ENCODE measurements around the gene OR4K15.

Gene OR4K15

DNA sequence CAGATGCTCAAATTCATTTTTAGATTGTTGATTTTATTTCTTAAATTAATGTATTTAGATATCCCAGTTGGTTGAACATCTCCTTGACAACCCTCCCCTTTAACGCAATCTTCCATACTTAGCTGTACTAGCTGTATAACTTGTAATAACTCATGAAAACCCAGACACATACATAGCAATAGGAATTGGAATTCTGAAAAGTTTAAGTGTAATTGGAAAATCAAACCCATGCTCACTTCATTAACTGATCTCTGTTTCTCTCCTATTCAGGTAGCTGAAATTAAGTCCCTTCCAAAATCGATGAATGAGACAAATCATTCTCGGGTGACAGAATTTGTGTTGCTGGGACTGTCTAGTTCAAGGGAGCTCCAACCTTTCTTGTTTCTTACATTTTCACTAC, at the start of gene OR4K15:
Gene OR4K15, plus strand, starts transcription at position 301 of the 400 bp plus-strand sequence. Its CDS starts 0 bp downstream, at position 301.
- no peak for TF ChIP-seq CTCF (conservative IDR thresholded peaks at IDR 0.05; ENCODE audit: low read length)
- TF ChIP-seq EZH2phosphoT487 (IDR thresholded peaks at IDR 0.05; ENCODE audit: borderline replicate concordance), result no peak
- Histone ChIP-seq H3K9me3 (ENCODE audit: insufficient read depth, low read depth, low read length) (no peaks in the 10 kb centered on the region), H2AFZ (ENCODE audit: low read length) (no peak within 1 kb of the TSS)

GRCh38 chr14:19930617-19931016, 44.8 kb upstream of the OR4K15 start, which contains the start of gene OR4K1:
OR4K1 (plus strand) TSS chr14:19930917; CDS start chr14:19935667, 4,750 bp downstream.
- Histone ChIP-seq H3K36me3 (ENCODE audit: insufficient read depth, low read length) (no peaks in the 10 kb centered on the region), H3K9me2 (replicated peaks; ENCODE audit: low read depth, low read length) (no peaks in the 10 kb centered on the region), H2AFZ (ENCODE audit: low read length) (no peak within 1 kb of the TSS), H3K4me3 (ENCODE audit: low read length, poor library complexity, severe bottlenecking) (no peak within 1 kb of the TSS), H3K27me3 (ENCODE audit: insufficient read depth, low read length, poor library complexity, severe bottlenecking) (no peaks in the 10 kb centered on the region), H3K79me2 (ENCODE audit: insufficient read depth, low read length) (no peaks in the 10 kb centered on the region), H3K4me1 (ENCODE audit: insufficient read depth, low read length, poor library complexity, severe bottlenecking) (no peaks in the 10 kb centered on the region), H3K9ac (ENCODE audit: low read depth, low read length, poor library complexity, severe bottlenecking) (no peak within 1 kb of the TSS), H3K4me2 (ENCODE audit: low read depth, low read length, poor library complexity, severe bottlenecking) (no peak within 1 kb of the TSS), H3K9me3 (ENCODE audit: insufficient read depth, low read depth, low read length) (no peaks in the 10 kb centered on the region), H4K20me1 (ENCODE audit: insufficient read depth, low read length, poor library complexity, severe bottlenecking) (no peaks in the 10 kb centered on the region), H3F3A (ENCODE audit: low read depth) (no peaks in the 10 kb centered on the region)
- TF ChIP-seq CTCF (conservative IDR thresholded peaks at IDR 0.05; ENCODE audit: low read length) (no peak), EZH2phosphoT487 (IDR thresholded peaks at IDR 0.05; ENCODE audit: borderline replicate concordance) (no peak)

More for the DNA sequence above, at the start of gene OR4K15:
- Histone ChIP-seq H4K20me1 (ENCODE audit: insufficient read depth, low read length, poor library complexity, severe bottlenecking) (no peaks in the 10 kb centered on the region), H3K4me1 (ENCODE audit: insufficient read depth, low read length, poor library complexity, severe bottlenecking) (peaks cover 8% of the 10 kb centered on the region), H3K79me2 (ENCODE audit: insufficient read depth, low read length) (no peaks in the 10 kb centered on the region), H3K27me3 (ENCODE audit: insufficient read depth, low read length, poor library complexity, severe bottlenecking) (no peaks in the 10 kb centered on the region), H3K36me3 (ENCODE audit: insufficient read depth, low read length) (no peaks in the 10 kb centered on the region), H3F3A (ENCODE audit: low read depth) (no peaks in the 10 kb centered on the region), H3K9me2 (replicated peaks; ENCODE audit: low read depth, low read length) (no peaks in the 10 kb centered on the region), H3K9ac (ENCODE audit: low read depth, low read length, poor library complexity, severe bottlenecking) (no peak within 1 kb of the TSS), H3K4me3 (ENCODE audit: low read length, poor library complexity, severe bottlenecking) (no peak within 1 kb of the TSS), H3K4me2 (ENCODE audit: low read depth, low read length, poor library complexity, severe bottlenecking) (peak within 1 kb of the TSS; percentile 29)

GRCh38 chr14:19941668-19942067, 33.7 kb upstream of the OR4K15 start:
- Histone ChIP-seq H2AFZ (ENCODE audit: low read length) (no peak overlapping the region), H3K9me2 (replicated peaks; ENCODE audit: low read depth, low read length) (no peaks in the 10 kb centered on the region), H3K27me3 (ENCODE audit: insufficient read depth, low read length, poor library complexity, severe bottlenecking) (no peaks in the 10 kb centered on the region), H3K36me3 (ENCODE audit: insufficient read depth, low read length) (no peaks in the 10 kb centered on the region), H4K20me1 (ENCODE audit: insufficient read depth, low read length, poor library complexity, severe bottlenecking) (no peaks in the 10 kb centered on the region), H3K9ac (ENCODE audit: low read depth, low read length, poor library complexity, severe bottlenecking) (no peak overlapping the region), H3F3A (ENCODE audit: low read depth) (no peaks in the 10 kb centered on the region), H3K4me1 (ENCODE audit: insufficient read depth, low read length, poor library complexity, severe bottlenecking) (no peaks in the 10 kb centered on the region), H3K79me2 (ENCODE audit: insufficient read depth, low read length) (no peaks in the 10 kb centered on the region), H3K4me2 (ENCODE audit: low read depth, low read length, poor library complexity, severe bottlenecking) (no peak overlapping the region), H3K9me3 (ENCODE audit: insufficient read depth, low read depth, low read length) (no peaks in the 10 kb centered on the region), H3K4me3 (ENCODE audit: low read length, poor library complexity, severe bottlenecking) (no peak overlapping the region)
- TF ChIP-seq CTCF (conservative IDR thresholded peaks at IDR 0.05; ENCODE audit: low read length) (no peak), EZH2phosphoT487 (IDR thresholded peaks at IDR 0.05; ENCODE audit: borderline replicate concordance) (no peak)

All from Loucy (cell line).